SK-N-MC (cell line): ENCODE measurements around the gene FBXO10.

ENCODE experiments used
- EZH2 ChIP-seq: fragments of 200-600 bp; sonication (generic); IDR thresholded peaks from one replicate; pipeline ENCODE4 v1.6.1; 2017; ENCODE audit warnings: antibody characterized with exemption
- FOXP2 ChIP-seq: optimal IDR thresholded peaks from 2 replicates; pipeline ENCODE3; 2011; ENCODE audit warnings: mild to moderate bottlenecking, moderate library complexity; ENCODE audit not compliant: insufficient read depth; ENCODE audit errors: extremely low read length, control extremely low read depth
- POLR2AphosphoS5 ChIP-seq: IDR thresholded peaks from 2 replicates; pipeline ENCODE4 v1.6.1; 2012; ENCODE audit warnings: mild to moderate bottlenecking, low read depth, low read length, borderline replicate concordance

- TF ChIP-seq EZH2 (no peak), POLR2AphosphoS5 (no peak), FOXP2 (no peak)
These were observed 49.6 kb upstream of the FBXO10 start for GRCh38 chr9:37625758-37626147.
